HFFc6 (cell line): ENCODE results near the gene SLC35C1. TPM values are rescaled to one million over a fixed set of nuclear protein-coding genes. Genes with fewer than 3 reads are reported as not detected.
"Not testable (repeated sequence)": the region's sequence is repeated elsewhere in the genome, so short reads cannot be mapped to it uniquely, and the experiment has no call there.

Experiments used
- DNase-seq: peaks from one replicate; pipeline ENCODE4 v3.0.0-alpha.2; 2018
- H3K27ac Mint-ChIP-seq: 2 replicates; pipeline ENCODE4 v1.8.0; 2020; ENCODE audit warnings: mild to moderate bottlenecking, mixed read lengths
- H3K27me3 Mint-ChIP-seq: 2 replicates; pipeline ENCODE4 v1.8.0; 2021; ENCODE audit warnings: mild to moderate bottlenecking, moderate library complexity, mixed read lengths; ENCODE audit not compliant: insufficient read depth
- H3K36me3 Mint-ChIP-seq: 2 replicates; pipeline ENCODE4 v1.8.0; 2021; ENCODE audit warnings: low read depth, mixed read lengths
- H3K4me1 Mint-ChIP-seq: 2 replicates; pipeline ENCODE4 v1.8.0; 2020; ENCODE audit warnings: low read depth, mixed read lengths
- H3K4me3 Mint-ChIP-seq: 2 replicates; pipeline ENCODE4 v1.8.0; 2020; ENCODE audit warnings: mild to moderate bottlenecking, moderate library complexity, mixed read lengths
- H3K9me3 Mint-ChIP-seq: 2 replicates; pipeline ENCODE4 v1.8.0; 2020; ENCODE audit warnings: mild to moderate bottlenecking, mixed read lengths
- total RNA-seq, 6 experiments: library from RNA; stranded (reverse); fragmentation: NEBNext Ultra II Directional; extraction: Animal tissue kit (Norgen Biotek cat#: 25700); gene quantifications; 2 replicates in 1 of 6; 3 replicates in 5 of 6; pipeline ENCODE4 v1.2.3, GENCODE V29; 2021
- TF ChIP-seq, protein P1 (sequence below): fragments of 200-600 bp; sonication (generic); IDR thresholded peaks from 2 replicates; pipeline ENCODE4 v1.5.0; 2021; ENCODE audit warnings: antibody characterized with exemption, mild to moderate bottlenecking

SLC35C1 gene
- total RNA-seq, 6 experiments from 2014 or later, result 24.2 to 29.6 (median 27.4) TPM

- H3K4me3 Mint-ChIP-seq, result no peak overlapping the region
- no peaks in the 10 kb centered on the region for H3K36me3 Mint-ChIP-seq
- peaks cover 17% of the 10 kb centered on the region for H3K27me3 Mint-ChIP-seq
- H3K27ac Mint-ChIP-seq, result no peak overlapping the region
- TF ChIP-seq, protein P1, sequence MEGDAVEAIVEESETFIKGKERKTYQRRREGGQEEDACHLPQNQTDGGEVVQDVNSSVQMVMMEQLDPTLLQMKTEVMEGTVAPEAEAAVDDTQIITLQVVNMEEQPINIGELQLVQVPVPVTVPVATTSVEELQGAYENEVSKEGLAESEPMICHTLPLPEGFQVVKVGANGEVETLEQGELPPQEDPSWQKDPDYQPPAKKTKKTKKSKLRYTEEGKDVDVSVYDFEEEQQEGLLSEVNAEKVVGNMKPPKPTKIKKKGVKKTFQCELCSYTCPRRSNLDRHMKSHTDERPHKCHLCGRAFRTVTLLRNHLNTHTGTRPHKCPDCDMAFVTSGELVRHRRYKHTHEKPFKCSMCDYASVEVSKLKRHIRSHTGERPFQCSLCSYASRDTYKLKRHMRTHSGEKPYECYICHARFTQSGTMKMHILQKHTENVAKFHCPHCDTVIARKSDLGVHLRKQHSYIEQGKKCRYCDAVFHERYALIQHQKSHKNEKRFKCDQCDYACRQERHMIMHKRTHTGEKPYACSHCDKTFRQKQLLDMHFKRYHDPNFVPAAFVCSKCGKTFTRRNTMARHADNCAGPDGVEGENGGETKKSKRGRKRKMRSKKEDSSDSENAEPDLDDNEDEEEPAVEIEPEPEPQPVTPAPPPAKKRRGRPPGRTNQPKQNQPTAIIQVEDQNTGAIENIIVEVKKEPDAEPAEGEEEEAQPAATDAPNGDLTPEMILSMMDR, result no peak
- DNase-seq, result no peak
- peaks cover 8% of the 10 kb centered on the region for H3K4me1 Mint-ChIP-seq
- no peaks in the 10 kb centered on the region for H3K9me3 Mint-ChIP-seq
Observed at GRCh38 chr11:45820211-45820857, 15.4 kb downstream of the SLC35C1 start.

DNA sequence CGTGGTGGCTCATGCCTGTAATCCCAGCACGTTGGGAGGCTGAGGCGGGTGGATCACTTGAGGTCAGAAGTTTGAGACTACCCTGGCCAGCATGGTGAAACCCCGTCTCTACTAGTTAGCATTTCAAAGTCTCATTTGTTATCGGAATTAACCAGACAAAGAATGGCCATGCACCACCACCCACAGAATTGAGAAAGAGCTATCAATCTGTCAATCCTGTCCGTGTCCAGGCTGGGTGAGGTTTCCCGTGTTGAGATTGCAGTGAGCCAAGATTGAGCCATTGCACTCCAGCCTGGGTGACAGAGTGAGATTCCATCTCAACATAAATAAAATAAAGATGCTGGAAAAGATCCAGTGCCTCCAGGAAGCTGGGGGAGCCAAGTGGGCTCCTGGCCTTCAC, 21.5 kb downstream of the SLC35C1 start:
- H3K4me3 Mint-ChIP-seq, DNase-seq, H3K4me1 Mint-ChIP-seq, H3K27ac Mint-ChIP-seq, H3K9me3 Mint-ChIP-seq, H3K36me3 Mint-ChIP-seq: not testable (repeated sequence)
- peaks cover 47% of the 10 kb centered on the region for H3K27me3 Mint-ChIP-seq

- TF ChIP-seq, protein P1, result no peak
- H3K27ac Mint-ChIP-seq, result no peak overlapping the region
- peaks cover 8% of the 10 kb centered on the region; the same call in 1 of the 2 replicates for H3K36me3 Mint-ChIP-seq
- no peaks in the 10 kb centered on the region; the same call in 1 of the 2 replicates for H3K9me3 Mint-ChIP-seq
- peaks cover 9% of the 10 kb centered on the region for H3K4me1 Mint-ChIP-seq
- no peak overlapping the region for H3K4me3 Mint-ChIP-seq
- DNase-seq, result no peak
- H3K27me3 Mint-ChIP-seq, result peaks cover 48% of the 10 kb centered on the region
Observed at GRCh38 chr11:45827123-45827522, 22.2 kb downstream of the SLC35C1 start.

DNA sequence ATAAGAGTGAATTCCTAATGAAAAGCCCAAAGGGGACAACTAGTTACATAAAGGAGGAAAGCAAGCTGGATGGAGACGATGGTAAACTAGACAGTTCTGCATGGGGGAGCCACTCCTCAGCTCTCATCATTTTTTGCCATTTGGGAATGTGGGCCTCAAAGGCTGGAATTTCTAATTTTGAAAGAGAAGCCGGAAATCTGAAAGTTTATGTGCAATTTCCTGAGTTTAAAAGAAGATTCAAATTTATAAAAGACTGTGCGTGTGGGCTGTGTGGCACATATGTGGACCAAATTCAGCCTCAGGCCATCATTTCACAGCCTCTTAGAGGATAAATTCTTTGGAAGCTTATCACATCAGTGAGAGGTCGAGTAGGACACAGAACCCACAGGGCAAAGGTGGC, 24.0 kb downstream of the SLC35C1 start:
- Mint-ChIP-seq H3K27ac (no peak overlapping the region), H3K4me1 (peaks cover 9% of the 10 kb centered on the region), H3K36me3 (peaks cover 8% of the 10 kb centered on the region; the same call in 1 of the 2 replicates), H3K9me3 (no peaks in the 10 kb centered on the region; the same call in 1 of the 2 replicates), H3K4me3 (no peak overlapping the region), H3K27me3 (peaks cover 49% of the 10 kb centered on the region)
- TF ChIP-seq, protein P1, result no peak
- DNase-seq, result no peak

- H3K27me3 Mint-ChIP-seq, result peaks cover 50% of the 10 kb centered on the region
- H3K27ac Mint-ChIP-seq, result no peak overlapping the region
- H3K36me3 Mint-ChIP-seq, result peaks cover 8% of the 10 kb centered on the region; the same call in 1 of the 2 replicates
- DNase-seq, result no peak
- no peaks in the 10 kb centered on the region; the same call in 1 of the 2 replicates for H3K9me3 Mint-ChIP-seq
- peaks cover 9% of the 10 kb centered on the region for H3K4me1 Mint-ChIP-seq
- no peak overlapping the region for H3K4me3 Mint-ChIP-seq
- TF ChIP-seq, protein P1, result no peak
Observed at GRCh38 chr11:45830596-45830995, 25.6 kb downstream of the SLC35C1 start.

DNA sequence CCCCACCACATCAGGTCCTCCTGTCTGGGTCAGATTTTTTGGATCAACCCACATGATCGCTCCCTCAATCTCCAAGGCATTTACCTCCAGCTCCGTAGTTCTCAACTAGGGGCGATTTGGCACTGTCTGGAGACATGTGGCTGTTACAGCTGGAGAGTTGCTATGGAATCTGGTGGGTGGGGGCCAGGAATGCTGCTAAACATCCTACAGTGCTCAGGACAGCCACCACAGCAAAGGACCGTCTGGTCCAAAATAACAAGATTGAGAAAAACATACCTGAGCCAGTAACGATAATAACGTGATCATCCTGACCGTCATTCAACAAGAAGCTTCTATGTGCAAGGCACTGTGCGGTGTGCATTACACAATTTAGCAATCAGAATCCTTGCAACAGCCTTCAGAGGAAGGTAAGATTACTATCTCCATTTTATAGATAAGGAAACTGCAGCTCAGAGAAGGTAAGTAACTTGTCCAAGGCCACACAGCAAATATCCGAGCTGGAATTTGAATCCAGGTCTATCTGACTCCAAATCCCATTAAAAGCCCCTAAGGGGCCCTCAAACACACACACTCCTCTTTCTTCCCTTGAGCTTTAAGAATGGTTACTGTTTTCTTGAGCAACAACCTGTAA, 28.0 kb downstream of the SLC35C1 start:
- TF ChIP-seq, protein P1, result no peak
- DNase-seq, result no peak
- no peak overlapping the region for H3K27ac Mint-ChIP-seq
- peaks cover under 1% of the 10 kb centered on the region; the same call in 1 of the 2 replicates for H3K36me3 Mint-ChIP-seq
- no peak overlapping the region for H3K4me3 Mint-ChIP-seq
- peaks cover 9% of the 10 kb centered on the region for H3K4me1 Mint-ChIP-seq
- no peaks in the 10 kb centered on the region for H3K9me3 Mint-ChIP-seq
- peaks cover 49% of the 10 kb centered on the region for H3K27me3 Mint-ChIP-seq
